PFSK-1 (cell line): ENCODE data around the gene SLC39A9.

Experiments used
- POLR2AphosphoS5 ChIP-seq: IDR thresholded peaks from 2 replicates; pipeline ENCODE4 v1.6.1; 2012; ENCODE audit warnings: low read depth, mild to moderate bottlenecking, control low read depth, low read length, moderate library complexity
- SIN3A ChIP-seq: IDR thresholded peaks from 2 replicates; pipeline ENCODE4 v1.6.1; 2012; ENCODE audit warnings: mild to moderate bottlenecking, low read length, moderate library complexity, borderline replicate concordance; ENCODE audit not compliant: insufficient read depth
- TAF1 ChIP-seq: IDR thresholded peaks from 2 replicates; pipeline ENCODE4 v1.6.1; 2012; ENCODE audit warnings: low read length, control low read depth, borderline replicate concordance; ENCODE audit not compliant: insufficient read depth
- TF ChIP-seq, protein P1 (sequence below), 2 experiments: IDR thresholded peaks; 2 replicates each; pipeline versions ENCODE4 v1.6.1 to v1.8.0; 2011 to 2012; ENCODE audit warnings: low read depth in 2 of 2, low read length in 2 of 2, control low read depth in 1 of 2, inconsistent platforms in 1 of 2, mild to moderate bottlenecking in 1 of 2, moderate library complexity in 1 of 2; ENCODE audit not compliant: insufficient read depth in 1 of 2

DNA sequence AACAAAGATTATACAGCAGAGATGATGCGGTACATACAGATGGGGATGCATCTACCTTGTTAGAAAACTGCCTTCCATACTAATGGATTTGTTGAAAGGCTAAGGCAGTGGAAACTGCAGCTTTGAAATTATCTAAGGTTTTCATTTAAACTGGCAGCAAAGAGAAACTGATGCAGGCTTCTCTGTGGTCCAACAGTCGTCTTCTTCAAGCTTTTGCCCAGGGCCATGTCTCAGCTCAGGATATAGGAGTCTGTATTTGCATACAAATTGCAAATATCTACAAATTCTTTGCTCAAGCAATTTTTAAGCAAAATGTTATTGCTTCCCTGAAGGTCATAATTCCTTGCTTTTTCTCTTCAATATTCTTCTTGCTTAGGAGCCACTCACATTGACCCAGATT is 34.1 kb upstream of the SLC39A9 start:
- no peak for TF ChIP-seq TAF1
- TF ChIP-seq POLR2AphosphoS5 = no peak
- TF ChIP-seq, protein P1, sequence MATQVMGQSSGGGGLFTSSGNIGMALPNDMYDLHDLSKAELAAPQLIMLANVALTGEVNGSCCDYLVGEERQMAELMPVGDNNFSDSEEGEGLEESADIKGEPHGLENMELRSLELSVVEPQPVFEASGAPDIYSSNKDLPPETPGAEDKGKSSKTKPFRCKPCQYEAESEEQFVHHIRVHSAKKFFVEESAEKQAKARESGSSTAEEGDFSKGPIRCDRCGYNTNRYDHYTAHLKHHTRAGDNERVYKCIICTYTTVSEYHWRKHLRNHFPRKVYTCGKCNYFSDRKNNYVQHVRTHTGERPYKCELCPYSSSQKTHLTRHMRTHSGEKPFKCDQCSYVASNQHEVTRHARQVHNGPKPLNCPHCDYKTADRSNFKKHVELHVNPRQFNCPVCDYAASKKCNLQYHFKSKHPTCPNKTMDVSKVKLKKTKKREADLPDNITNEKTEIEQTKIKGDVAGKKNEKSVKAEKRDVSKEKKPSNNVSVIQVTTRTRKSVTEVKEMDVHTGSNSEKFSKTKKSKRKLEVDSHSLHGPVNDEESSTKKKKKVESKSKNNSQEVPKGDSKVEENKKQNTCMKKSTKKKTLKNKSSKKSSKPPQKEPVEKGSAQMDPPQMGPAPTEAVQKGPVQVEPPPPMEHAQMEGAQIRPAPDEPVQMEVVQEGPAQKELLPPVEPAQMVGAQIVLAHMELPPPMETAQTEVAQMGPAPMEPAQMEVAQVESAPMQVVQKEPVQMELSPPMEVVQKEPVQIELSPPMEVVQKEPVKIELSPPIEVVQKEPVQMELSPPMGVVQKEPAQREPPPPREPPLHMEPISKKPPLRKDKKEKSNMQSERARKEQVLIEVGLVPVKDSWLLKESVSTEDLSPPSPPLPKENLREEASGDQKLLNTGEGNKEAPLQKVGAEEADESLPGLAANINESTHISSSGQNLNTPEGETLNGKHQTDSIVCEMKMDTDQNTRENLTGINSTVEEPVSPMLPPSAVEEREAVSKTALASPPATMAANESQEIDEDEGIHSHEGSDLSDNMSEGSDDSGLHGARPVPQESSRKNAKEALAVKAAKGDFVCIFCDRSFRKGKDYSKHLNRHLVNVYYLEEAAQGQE (IDR thresholded peaks at IDR 0.05; ENCODE audit: insufficient read depth in 1 of 2, low read depth in 2 of 2, low read length in 2 of 2) = no peak
- TF ChIP-seq SIN3A = no peak
